NCI-H2171 treated with DMSO at 0.1 percent for 48 hours (cell line): ENCODE results near the gene DRC1.

ENCODE experiments used
- DNase-seq: peaks from one replicate; lab custom pipeline; 2025; lab: John Stamatoyannopoulos, UW

The DRC1 gene

GRCh38 chr2:26493566-26493965 is 91.8 kb downstream of the DRC1 start:
- no peak for DNase-seq

- no peak for DNase-seq
These were observed 92.5 kb downstream of the DRC1 start for GRCh38 chr2:26494199-26494598.

- DNase-seq: no peak
These were observed 93.2 kb downstream of the DRC1 start for GRCh38 chr2:26494891-26495290.

GRCh38 chr2:26495705-26496297 is 94.1 kb downstream of the DRC1 start:
- DNase-seq: peak; percentile 60

- no peak for DNase-seq
These were observed 98.7 kb downstream of the DRC1 start for GRCh38 chr2:26500406-26500805.

GRCh38 chr2:26503231-26503880 is 101.6 kb downstream of the DRC1 start:
- peak; percentile 97 for DNase-seq

- DNase-seq: peak; percentile 43
These were observed 102.3 kb downstream of the DRC1 start for GRCh38 chr2:26504002-26504401.

- no peak for DNase-seq
These were observed 104.6 kb downstream of the DRC1 start for GRCh38 chr2:26506279-26506678.
